ENCODE measurements around the gene MLXIP. TPM values are rescaled to one million over a fixed set of nuclear protein-coding genes. Genes with fewer than 3 reads are reported as not detected.

The MLXIP gene
- total RNA-seq, 1 donor from 2014 or later = 1.9 TPM

- Histone ChIP-seq H3K9ac (no peak overlapping the region), H4K20me1 (ENCODE audit: low read depth) (peaks cover 7% of the 10 kb centered on the region), H3F3A (ENCODE audit: low read depth) (peaks cover 24% of the 10 kb centered on the region), H3K4me2 (no peak overlapping the region), H3K4me1 (peaks cover 6% of the 10 kb centered on the region), H2AFZ (replicated peaks) (no peak overlapping the region), H3K4me3 (no peak overlapping the region), H3K9me3 (ENCODE audit: low read depth) (no peaks in the 10 kb centered on the region), H3K27me3 (no peaks in the 10 kb centered on the region), H3K36me3 (no peaks in the 10 kb centered on the region), H3K27ac (no peak overlapping the region), H3K79me2 (ENCODE audit: low read depth) (no peaks in the 10 kb centered on the region)
- TF ChIP-seq EZH2phosphoT487 (IDR thresholded peaks at IDR 0.05) = no peak
- no peak for TF ChIP-seq EZH2 (IDR thresholded peaks at IDR 0.05)
- TF ChIP-seq, protein P1, sequence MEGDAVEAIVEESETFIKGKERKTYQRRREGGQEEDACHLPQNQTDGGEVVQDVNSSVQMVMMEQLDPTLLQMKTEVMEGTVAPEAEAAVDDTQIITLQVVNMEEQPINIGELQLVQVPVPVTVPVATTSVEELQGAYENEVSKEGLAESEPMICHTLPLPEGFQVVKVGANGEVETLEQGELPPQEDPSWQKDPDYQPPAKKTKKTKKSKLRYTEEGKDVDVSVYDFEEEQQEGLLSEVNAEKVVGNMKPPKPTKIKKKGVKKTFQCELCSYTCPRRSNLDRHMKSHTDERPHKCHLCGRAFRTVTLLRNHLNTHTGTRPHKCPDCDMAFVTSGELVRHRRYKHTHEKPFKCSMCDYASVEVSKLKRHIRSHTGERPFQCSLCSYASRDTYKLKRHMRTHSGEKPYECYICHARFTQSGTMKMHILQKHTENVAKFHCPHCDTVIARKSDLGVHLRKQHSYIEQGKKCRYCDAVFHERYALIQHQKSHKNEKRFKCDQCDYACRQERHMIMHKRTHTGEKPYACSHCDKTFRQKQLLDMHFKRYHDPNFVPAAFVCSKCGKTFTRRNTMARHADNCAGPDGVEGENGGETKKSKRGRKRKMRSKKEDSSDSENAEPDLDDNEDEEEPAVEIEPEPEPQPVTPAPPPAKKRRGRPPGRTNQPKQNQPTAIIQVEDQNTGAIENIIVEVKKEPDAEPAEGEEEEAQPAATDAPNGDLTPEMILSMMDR (IDR thresholded peaks at IDR 0.05) = no peak
- peaks cover 3% of the 10 kb centered on the region for H3K36me3 Mint-ChIP-seq
- peaks cover 16% of the 10 kb centered on the region for H3K4me1 Mint-ChIP-seq
- peak overlapping the region; percentile 95 for H3K27ac Mint-ChIP-seq
- H3K27me3 Mint-ChIP-seq (ENCODE audit: insufficient read depth, low read depth) = peaks cover 4% of the 10 kb centered on the region
- H3K9me3 Mint-ChIP-seq = peaks cover 3% of the 10 kb centered on the region
- DNase-seq (ENCODE audit: low spot score) = no peak
- H3K4me3 Mint-ChIP-seq = no peak overlapping the region
Measured at GRCh38 chr12:122097927-122098756, 19.6 kb downstream of the MLXIP start.

- no peaks in the 10 kb centered on the region for H3K79me2 ChIP-seq (ENCODE audit: low read depth)
- no peak for DNase-seq (ENCODE audit: low spot score)
Measured at GRCh38 chr12:122099280-122099749, 20.8 kb downstream of the MLXIP start.

GRCh38 chr12:122099856-122100255, 21.3 kb downstream of the MLXIP start:
- Mint-ChIP-seq H3K4me1 (peaks cover 18% of the 10 kb centered on the region), H3K4me3 (no peak overlapping the region), H3K27me3 (ENCODE audit: insufficient read depth, low read depth) (peaks cover 4% of the 10 kb centered on the region), H3K9me3 (peaks cover 3% of the 10 kb centered on the region), H3K27ac (no peak overlapping the region), H3K36me3 (peaks cover 5% of the 10 kb centered on the region)
- Histone ChIP-seq H3F3A (ENCODE audit: low read depth) (peaks cover 9% of the 10 kb centered on the region), H3K36me3 (no peaks in the 10 kb centered on the region), H3K9me3 (ENCODE audit: low read depth) (no peaks in the 10 kb centered on the region), H3K27me3 (no peaks in the 10 kb centered on the region), H3K9ac (no peak overlapping the region), H3K4me1 (peaks cover 6% of the 10 kb centered on the region), H3K27ac (no peak overlapping the region), H2AFZ (replicated peaks) (no peak overlapping the region), H3K79me2 (ENCODE audit: low read depth) (no peaks in the 10 kb centered on the region), H4K20me1 (ENCODE audit: low read depth) (peaks cover 7% of the 10 kb centered on the region), H3K4me3 (no peak overlapping the region), H3K4me2 (no peak overlapping the region)
- TF ChIP-seq EZH2 (IDR thresholded peaks at IDR 0.05) (no peak), EZH2phosphoT487 (IDR thresholded peaks at IDR 0.05) (no peak)
- TF ChIP-seq, protein P1 (IDR thresholded peaks at IDR 0.05) = no peak
- DNase-seq (ENCODE audit: low spot score) = no peak

More at GRCh38 chr12:122099280-122099749, 20.8 kb downstream of the MLXIP start:
- Histone ChIP-seq H3K4me1 (peaks cover 6% of the 10 kb centered on the region), H3K4me2 (no peak overlapping the region), H3K9me3 (ENCODE audit: low read depth) (no peaks in the 10 kb centered on the region), H3K36me3 (no peaks in the 10 kb centered on the region), H3K4me3 (no peak overlapping the region), H3K27me3 (no peaks in the 10 kb centered on the region), H2AFZ (replicated peaks) (no peak overlapping the region), H3K27ac (no peak overlapping the region), H3F3A (ENCODE audit: low read depth) (peaks cover 13% of the 10 kb centered on the region), H4K20me1 (ENCODE audit: low read depth) (peaks cover 7% of the 10 kb centered on the region), H3K9ac (no peak overlapping the region)
- peaks cover 3% of the 10 kb centered on the region for H3K9me3 Mint-ChIP-seq
- H3K4me1 Mint-ChIP-seq = peaks cover 16% of the 10 kb centered on the region
- peaks cover 4% of the 10 kb centered on the region for H3K27me3 Mint-ChIP-seq (ENCODE audit: insufficient read depth, low read depth)
- no peak overlapping the region for H3K4me3 Mint-ChIP-seq
- H3K36me3 Mint-ChIP-seq = peaks cover 3% of the 10 kb centered on the region
- TF ChIP-seq EZH2 (IDR thresholded peaks at IDR 0.05) (no peak), EZH2phosphoT487 (IDR thresholded peaks at IDR 0.05) (no peak)
- TF ChIP-seq, protein P1 (IDR thresholded peaks at IDR 0.05) = no peak
- H3K27ac Mint-ChIP-seq = no peak overlapping the region
